Calu3 (cell line): ENCODE results near the gene UBE2O. TPM values are rescaled to one million over a fixed set of nuclear protein-coding genes. Genes with fewer than 3 reads are reported as not detected.
"Not testable (repeated sequence)": the region's sequence is repeated elsewhere in the genome, so short reads cannot be mapped to it uniquely, and the experiment has no call there.

Source experiments
- BruUV-seq: library from RNA; stranded (reverse); fragments of 400-500 nt; replicated peaks from 2 replicates; lab custom pipeline; 2021; lab: Mats Ljungman, UMichigan
- CTCF ChIA-PET: fragments of 300-600 bp; sonication (Branson Sonifier 250); formaldehyde crosslinking; loops from one replicate; lab custom pipeline; 2022; ENCODE audit warnings: antibody characterized with exemption; lab: Charles Lee
- DNase-seq: peaks from one replicate; pipeline ENCODE4 v3.0.0; 2022
- H3K27ac Mint-ChIP-seq: one replicate; pipeline ENCODE4 v1.8.0; 2022; ENCODE audit warnings: mixed read lengths; ENCODE audit not compliant: unreplicated experiment
- H3K27me3 Mint-ChIP-seq: one replicate; pipeline ENCODE4 v1.8.0; 2022; ENCODE audit warnings: mixed read lengths; ENCODE audit not compliant: unreplicated experiment
- H3K36me3 Mint-ChIP-seq: one replicate; pipeline ENCODE4 v1.8.0; 2022; ENCODE audit warnings: mild to moderate bottlenecking, moderate library complexity, mixed read lengths; ENCODE audit not compliant: insufficient read depth, unreplicated experiment
- H3K4me1 Mint-ChIP-seq: one replicate; pipeline ENCODE4 v1.8.0; 2022; ENCODE audit warnings: mild to moderate bottlenecking, low read depth, mixed read lengths; ENCODE audit not compliant: unreplicated experiment
- H3K4me3 Mint-ChIP-seq: one replicate; pipeline ENCODE4 v1.8.0; 2022; ENCODE audit warnings: mild to moderate bottlenecking, low read depth, moderate library complexity, mixed read lengths; ENCODE audit not compliant: unreplicated experiment
- H3K9me3 Mint-ChIP-seq: one replicate; pipeline ENCODE4 v1.8.0; 2022; ENCODE audit warnings: low read depth, mixed read lengths; ENCODE audit not compliant: unreplicated experiment
- CTCF ChIP-seq: fragments of 200-600 bp; IDR thresholded peaks from one replicate; pipeline ENCODE4 v1.8.0; 2022; ENCODE audit warnings: antibody characterized with exemption; ENCODE audit not compliant: unreplicated experiment
- intact Hi-C: fragments of 100-400 bp; cut with micrococcal nuclease; formaldehyde crosslinking; loops from one replicate; pipeline ENCODE4 v1.10.0; 2022; ENCODE audit not compliant: unreplicated experiment
- total RNA-seq: library from RNA; stranded (reverse); gene quantifications from 2 replicates; pipeline ENCODE4 v1.2.3, GENCODE V29; 2022

UBE2O gene
- total RNA-seq, 1 experiment from 2014 or later = 29.0 TPM

GRCh38 chr17:76350463-76350862, 102.5 kb downstream of the UBE2O start:
- intact Hi-C loops = no loop called here
- Mint-ChIP-seq H3K27me3 (no peaks in the 10 kb centered on the region), H3K36me3 (peaks cover 50% of the 10 kb centered on the region), H3K4me1 (peaks cover 31% of the 10 kb centered on the region), H3K9me3 (no peaks in the 10 kb centered on the region), H3K27ac (no peak overlapping the region), H3K4me3 (no peak overlapping the region)
- no TSS peak for BruUV-seq
- CTCF ChIA-PET = interaction anchor here (0.9 kb wide), 1 partner anchor 108 kb away, joined by 3 read pairs; no protein-coding TSS in a partner anchor
- no peak for DNase-seq
- no peak for TF ChIP-seq CTCF

- intact Hi-C loops, H3K9me3 Mint-ChIP-seq, H3K27me3 Mint-ChIP-seq, CTCF ChIA-PET, DNase-seq, H3K4me3 Mint-ChIP-seq, BruUV-seq, H3K27ac Mint-ChIP-seq: not testable (repeated sequence)
- H3K36me3 Mint-ChIP-seq = peaks cover 32% of the 10 kb centered on the region
- H3K4me1 Mint-ChIP-seq = peaks cover 20% of the 10 kb centered on the region
Observed at GRCh38 chr17:76346936-76347335, 106.0 kb downstream of the UBE2O start.

GRCh38 chr17:76345377-76345974, 107.5 kb downstream of the UBE2O start:
- CTCF ChIA-PET = interaction anchor here (0.6 to 1.5 kb wide), 3 partner anchors 8 to 216 kb away, joined by 3 to 4 read pairs (median 4); partner anchors contain the start of gene PRPSAP1
- H3K27me3 Mint-ChIP-seq = no peaks in the 10 kb centered on the region
- H3K4me1 Mint-ChIP-seq = peaks cover 15% of the 10 kb centered on the region
- peaks cover 31% of the 10 kb centered on the region for H3K36me3 Mint-ChIP-seq
- DNase-seq = no peak
- TF ChIP-seq CTCF = no peak
- peak overlapping the region; percentile 84 for H3K27ac Mint-ChIP-seq
- no peak overlapping the region for H3K4me3 Mint-ChIP-seq
- intact Hi-C loops = no loop called here
- BruUV-seq = no TSS peak
- H3K9me3 Mint-ChIP-seq = no peaks in the 10 kb centered on the region

DNA sequence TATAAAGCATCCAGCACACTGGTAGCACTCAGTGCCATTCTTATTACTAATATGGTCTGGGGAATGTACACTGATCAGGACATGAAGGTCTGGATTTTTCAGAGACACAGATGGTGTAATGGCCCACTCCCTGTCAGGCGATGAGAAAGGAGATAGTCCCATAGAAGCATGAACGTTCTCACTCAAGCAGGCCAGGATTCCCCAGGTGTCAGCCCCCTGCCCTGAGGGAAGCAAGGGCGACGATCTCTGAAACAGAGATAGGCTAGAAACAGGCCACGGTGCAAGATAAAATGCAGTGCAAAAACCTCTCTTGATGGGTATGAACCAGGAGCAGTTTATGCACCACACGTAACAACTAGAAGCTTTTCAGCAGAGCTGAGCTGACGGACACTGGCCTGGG, 109.8 kb downstream of the UBE2O start:
- no peak for TF ChIP-seq CTCF
- no peak for DNase-seq
- H3K4me3 Mint-ChIP-seq = no peak overlapping the region
- no TSS peak for BruUV-seq
- intact Hi-C loops = no loop called here
- H3K27ac Mint-ChIP-seq = no peak overlapping the region
- peaks cover 31% of the 10 kb centered on the region for H3K36me3 Mint-ChIP-seq
- H3K27me3 Mint-ChIP-seq = no peaks in the 10 kb centered on the region
- CTCF ChIA-PET = no interaction called here
- H3K9me3 Mint-ChIP-seq = no peaks in the 10 kb centered on the region
- peaks cover 15% of the 10 kb centered on the region for H3K4me1 Mint-ChIP-seq

DNA sequence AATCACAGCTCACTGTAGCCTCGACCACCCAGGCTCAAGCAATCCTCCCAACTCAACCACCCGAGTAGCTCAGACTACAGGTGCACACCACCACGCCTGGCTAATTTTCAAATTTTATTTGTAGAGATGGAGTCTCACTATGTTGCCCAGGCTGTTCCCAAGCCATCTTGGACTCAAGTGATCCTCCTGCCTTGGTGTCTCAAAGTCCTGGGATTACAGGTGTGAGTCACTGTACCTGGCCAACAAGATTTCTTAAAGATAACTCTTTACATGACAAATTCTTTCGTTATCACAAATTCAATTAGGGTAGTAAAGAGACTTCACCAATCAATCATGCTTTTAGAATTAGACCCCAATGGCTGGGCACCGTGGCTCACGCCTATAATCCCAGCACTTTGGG, 111.7 kb downstream of the UBE2O start:
- no peak for DNase-seq
- intact Hi-C loops = no loop called here
- CTCF ChIA-PET = interaction anchor here (0.6 kb wide), 1 partner anchor 9 kb away, joined by 3 read pairs; no protein-coding TSS in a partner anchor
- Mint-ChIP-seq H3K27ac (no peak overlapping the region), H3K27me3 (no peaks in the 10 kb centered on the region), H3K36me3 (peaks cover 14% of the 10 kb centered on the region), H3K4me1 (peaks cover 10% of the 10 kb centered on the region), H3K4me3 (no peak overlapping the region), H3K9me3 (no peaks in the 10 kb centered on the region)
- no TSS peak for BruUV-seq
- TF ChIP-seq CTCF = no peak
